ENCODE results near the gene NDFIP2. TPM values are rescaled to one million over a fixed set of nuclear protein-coding genes. Genes with fewer than 3 reads are reported as not detected.
"Not testable (repeated sequence)": the region's sequence is repeated elsewhere in the genome, so short reads cannot be mapped to it uniquely, and the experiment has no call there.

The NDFIP2 gene
- total and polyA plus RNA-seq, 2 donors from 2014 or later, result 28.7 to 52.2 TPM

GRCh38 chr13:79591493-79591892, 110.5 kb downstream of the NDFIP2 start:
- no peak for TF ChIP-seq CTCF (IDR thresholded peaks at IDR 0.05; ENCODE audit: borderline replicate concordance, extremely low read depth, insufficient read depth)
- Histone ChIP-seq H3K4me3 (ENCODE audit: low read length in 3 of 3) (no peak overlapping the region), H3K36me3 (ENCODE audit: control insufficient read depth in 2 of 3, insufficient read depth in 3 of 3, low read length in 3 of 3) (no peaks in the 10 kb centered on the region), H3K9ac (ENCODE audit: low read length in 3 of 3) (no peak overlapping the region), H3K27me3 (ENCODE audit: control insufficient read depth, insufficient read depth, low read length) (no peaks in the 10 kb centered on the region), H3K27ac (ENCODE audit: low read depth in 2 of 2, low read length in 2 of 2) (no peak overlapping the region), H3K4me1 (ENCODE audit: control insufficient read depth in 2 of 3, insufficient read depth in 2 of 3, low read depth in 1 of 3, low read length in 3 of 3) (no peaks in the 10 kb centered on the region), H3K9me3 (ENCODE audit: control insufficient read depth in 2 of 3, insufficient read depth in 1 of 3, low read length in 3 of 3) (no peaks in the 10 kb centered on the region)
- no peak for DNase-seq
- no peak for FAIRE-seq
- intact Hi-C loops (cut with DNase I), result no loop called here

DNA sequence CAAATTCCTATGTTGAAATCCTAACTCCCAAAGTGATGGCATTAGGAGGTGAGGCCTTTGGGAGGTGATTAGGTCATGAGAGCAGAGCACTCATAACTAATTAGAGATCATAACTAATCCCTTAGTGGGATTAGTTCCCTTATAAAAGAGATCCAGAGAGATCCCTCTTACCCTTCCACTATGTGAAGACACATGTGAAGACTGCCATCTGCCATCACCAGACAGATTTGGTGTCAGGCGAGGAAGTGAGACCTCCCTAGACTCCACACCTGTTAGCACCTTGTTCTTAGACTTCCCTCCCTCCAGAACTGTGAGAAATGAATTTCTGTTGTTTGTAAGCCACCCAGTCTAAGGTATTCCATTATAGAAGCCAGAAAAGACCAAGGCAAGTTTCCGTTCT, 112.2 kb downstream of the NDFIP2 start:
- H3K36me3 ChIP-seq (ENCODE audit: control insufficient read depth in 2 of 3, insufficient read depth in 3 of 3, low read length in 3 of 3), result no peaks in the 10 kb centered on the region
- DNase-seq (no peak), FAIRE-seq (no peak)
- intact Hi-C loops (cut with DNase I), result no loop called here
- TF ChIP-seq CTCF (IDR thresholded peaks at IDR 0.05; ENCODE audit: borderline replicate concordance, extremely low read depth, insufficient read depth), result no peak
- no peak overlapping the region for H3K27ac ChIP-seq (ENCODE audit: low read depth in 2 of 2, low read length in 2 of 2)
- H3K9me3 ChIP-seq (ENCODE audit: control insufficient read depth in 2 of 3, insufficient read depth in 1 of 3, low read length in 3 of 3), result no peaks in the 10 kb centered on the region
- H3K27me3 ChIP-seq (ENCODE audit: control insufficient read depth, insufficient read depth, low read length), result no peaks in the 10 kb centered on the region
- no peak overlapping the region for H3K9ac ChIP-seq (ENCODE audit: low read length in 3 of 3)
- no peaks in the 10 kb centered on the region for H3K4me1 ChIP-seq (ENCODE audit: control insufficient read depth in 2 of 3, insufficient read depth in 2 of 3, low read depth in 1 of 3, low read length in 3 of 3)
- no peak overlapping the region for H3K4me3 ChIP-seq (ENCODE audit: low read length in 3 of 3)

- no peaks in the 10 kb centered on the region for H3K27me3 ChIP-seq (ENCODE audit: control insufficient read depth, insufficient read depth, low read length)
- no peak overlapping the region for H3K9ac ChIP-seq (ENCODE audit: low read length in 3 of 3)
- DNase-seq (no peak), FAIRE-seq (no peak)
- TF ChIP-seq CTCF (IDR thresholded peaks at IDR 0.05; ENCODE audit: borderline replicate concordance, extremely low read depth, insufficient read depth), result no peak
- H3K4me3 ChIP-seq (ENCODE audit: low read length in 3 of 3), result no peak overlapping the region
- no peaks in the 10 kb centered on the region for H3K4me1 ChIP-seq (ENCODE audit: control insufficient read depth in 2 of 3, insufficient read depth in 2 of 3, low read depth in 1 of 3, low read length in 3 of 3)
- H3K36me3 ChIP-seq (ENCODE audit: control insufficient read depth in 2 of 3, insufficient read depth in 3 of 3, low read length in 3 of 3), result no peaks in the 10 kb centered on the region
- no peaks in the 10 kb centered on the region for H3K9me3 ChIP-seq (ENCODE audit: control insufficient read depth in 2 of 3, insufficient read depth in 1 of 3, low read length in 3 of 3)
- intact Hi-C loops (cut with DNase I), result no loop called here
- H3K27ac ChIP-seq (ENCODE audit: low read depth in 2 of 2, low read length in 2 of 2), result no peak overlapping the region
These were observed 112.8 kb downstream of the NDFIP2 start for GRCh38 chr13:79593641-79594275.

- H3K9me3 ChIP-seq (ENCODE audit: control insufficient read depth in 2 of 3, insufficient read depth in 1 of 3, low read length in 3 of 3); H3K4me3 ChIP-seq (ENCODE audit: low read length in 3 of 3); H3K9ac ChIP-seq (ENCODE audit: low read length in 3 of 3); H3K27ac ChIP-seq (ENCODE audit: low read depth in 2 of 2, low read length in 2 of 2); H3K27me3 ChIP-seq (ENCODE audit: control insufficient read depth, insufficient read depth, low read length); H3K4me1 ChIP-seq (ENCODE audit: control insufficient read depth in 2 of 3, insufficient read depth in 2 of 3, low read depth in 1 of 3, low read length in 3 of 3); H3K36me3 ChIP-seq (ENCODE audit: control insufficient read depth in 2 of 3, insufficient read depth in 3 of 3, low read length in 3 of 3); intact Hi-C loops (cut with DNase I); FAIRE-seq: not testable (repeated sequence)
- DNase-seq, result peak in 1 of 5 donors; percentile 53
These were observed 119.2 kb downstream of the NDFIP2 start for GRCh38 chr13:79600146-79600545.
